HG03139 (cell line): Measurements from ENCODE around the gene KRTAP5-7.
"Not testable (repeated sequence)": the region's sequence is repeated elsewhere in the genome, so short reads cannot be mapped to it uniquely, and the experiment has no call there.

Source experiments
- ATAC-seq: cut with Tn5 transposase; IDR thresholded peaks from one replicate; pipeline ENCODE4 v1.9.1; 2021; ENCODE audit not compliant: unreplicated experiment

Gene KRTAP5-7

GRCh38 chr11:71526796-71527575 lies at the start of gene KRTAP5-7:
TSS of gene KRTAP5-7 (plus strand) at chr11:71527267. CDS start at chr11:71527301, 34 bp downstream.
- not testable (repeated sequence) for ATAC-seq

- ATAC-seq, result no peak
These were observed 49.2 kb upstream of the KRTAP5-7 start for GRCh38 chr11:71477641-71478527.

- ATAC-seq, result no peak
These were observed 48.6 kb upstream of the KRTAP5-7 start for GRCh38 chr11:71478528-71478840.

GRCh38 chr11:71481101-71481960 lies 45.7 kb upstream of the KRTAP5-7 start:
- no peak for ATAC-seq

- no peak for ATAC-seq
These were observed 44.9 kb upstream of the KRTAP5-7 start for GRCh38 chr11:71482216-71482615.

- ATAC-seq, result no peak
These were observed 44.2 kb upstream of the KRTAP5-7 start for GRCh38 chr11:71482746-71483364.

GRCh38 chr11:71483692-71484091 lies 43.4 kb upstream of the KRTAP5-7 start:
- no peak for ATAC-seq

- no peak for ATAC-seq
These were observed 42.6 kb upstream of the KRTAP5-7 start for GRCh38 chr11:71484248-71485062.

GRCh38 chr11:71485063-71485399 lies 42.0 kb upstream of the KRTAP5-7 start:
- no peak for ATAC-seq

- no peak for ATAC-seq
These were observed 41.6 kb upstream of the KRTAP5-7 start for GRCh38 chr11:71485466-71485865.

- no peak for ATAC-seq
These were observed 40.7 kb upstream of the KRTAP5-7 start for GRCh38 chr11:71486320-71486719.

GRCh38 chr11:71488681-71489270 lies 38.3 kb upstream of the KRTAP5-7 start:
- ATAC-seq, result no peak

- no peak for ATAC-seq
These were observed 37.6 kb upstream of the KRTAP5-7 start for GRCh38 chr11:71489311-71490043.

- no peak for ATAC-seq
These were observed 36.9 kb upstream of the KRTAP5-7 start for GRCh38 chr11:71490044-71490730.

GRCh38 chr11:71490731-71491390 lies 36.2 kb upstream of the KRTAP5-7 start:
- ATAC-seq, result no peak

- ATAC-seq, result no peak
These were observed 35.5 kb upstream of the KRTAP5-7 start for GRCh38 chr11:71491531-71491930.

GRCh38 chr11:71491940-71492339 lies 35.1 kb upstream of the KRTAP5-7 start:
- ATAC-seq, result no peak
